ENCODE data around the gene AAGAB.

- TF ChIP-seq POLR2AphosphoS5 (IDR thresholded peaks at IDR 0.05; ENCODE audit: low read depth, low read length) (no peak), TAF1 (IDR thresholded peaks at IDR 0.05; ENCODE audit: borderline replicate concordance, insufficient read depth, low read length) (no peak), SIN3A (IDR thresholded peaks at IDR 0.05; ENCODE audit: borderline replicate concordance, insufficient read depth, low read length) (no peak), FOXP2 (optimal IDR thresholded peaks at IDR 0.05; ENCODE audit: borderline replicate concordance, extremely low read depth, extremely low read length, insufficient read depth) (no peak)
- TF ChIP-seq, protein P1, sequence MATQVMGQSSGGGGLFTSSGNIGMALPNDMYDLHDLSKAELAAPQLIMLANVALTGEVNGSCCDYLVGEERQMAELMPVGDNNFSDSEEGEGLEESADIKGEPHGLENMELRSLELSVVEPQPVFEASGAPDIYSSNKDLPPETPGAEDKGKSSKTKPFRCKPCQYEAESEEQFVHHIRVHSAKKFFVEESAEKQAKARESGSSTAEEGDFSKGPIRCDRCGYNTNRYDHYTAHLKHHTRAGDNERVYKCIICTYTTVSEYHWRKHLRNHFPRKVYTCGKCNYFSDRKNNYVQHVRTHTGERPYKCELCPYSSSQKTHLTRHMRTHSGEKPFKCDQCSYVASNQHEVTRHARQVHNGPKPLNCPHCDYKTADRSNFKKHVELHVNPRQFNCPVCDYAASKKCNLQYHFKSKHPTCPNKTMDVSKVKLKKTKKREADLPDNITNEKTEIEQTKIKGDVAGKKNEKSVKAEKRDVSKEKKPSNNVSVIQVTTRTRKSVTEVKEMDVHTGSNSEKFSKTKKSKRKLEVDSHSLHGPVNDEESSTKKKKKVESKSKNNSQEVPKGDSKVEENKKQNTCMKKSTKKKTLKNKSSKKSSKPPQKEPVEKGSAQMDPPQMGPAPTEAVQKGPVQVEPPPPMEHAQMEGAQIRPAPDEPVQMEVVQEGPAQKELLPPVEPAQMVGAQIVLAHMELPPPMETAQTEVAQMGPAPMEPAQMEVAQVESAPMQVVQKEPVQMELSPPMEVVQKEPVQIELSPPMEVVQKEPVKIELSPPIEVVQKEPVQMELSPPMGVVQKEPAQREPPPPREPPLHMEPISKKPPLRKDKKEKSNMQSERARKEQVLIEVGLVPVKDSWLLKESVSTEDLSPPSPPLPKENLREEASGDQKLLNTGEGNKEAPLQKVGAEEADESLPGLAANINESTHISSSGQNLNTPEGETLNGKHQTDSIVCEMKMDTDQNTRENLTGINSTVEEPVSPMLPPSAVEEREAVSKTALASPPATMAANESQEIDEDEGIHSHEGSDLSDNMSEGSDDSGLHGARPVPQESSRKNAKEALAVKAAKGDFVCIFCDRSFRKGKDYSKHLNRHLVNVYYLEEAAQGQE (IDR thresholded peaks at IDR 0.05; ENCODE audit: insufficient read depth in 1 of 2, low read depth in 2 of 2, low read length in 2 of 2): no peak
Observed at GRCh38 chr15:67163180-67163579, 91.3 kb downstream of the AAGAB start.
